Gastrocnemius medialis (tissue), 4 donors: ENCODE data around the gene BPHL. TPM values are rescaled to one million over a fixed set of nuclear protein-coding genes. Genes with fewer than 3 reads are reported as not detected.

ENCODE experiments used
- ATAC-seq, 2 donors: fragments of 150-250 bp; one replicate each; pipeline ENCODE4 v1.9.1; 2016
- DNase-seq, 2 donors: peaks; one replicate each; pipeline ENCODE4 v3.0.0-alpha.2; 2019
- H3K27ac ChIP-seq, 4 donors: fragments of 200-600 bp; sonication (generic); 1 replicate in 1 of 4; 2 replicates in 3 of 4; pipeline ENCODE4 v1.5.1; 2016 to 2018; ENCODE audit warnings: mild to moderate bottlenecking in 2 of 4, moderate library complexity in 1 of 4
- H3K27me3 ChIP-seq, 3 donors: fragments of 200-600 bp; sonication (generic) in 2 of 3; 1 replicate in 1 of 3; 2 replicates in 2 of 3; pipeline versions ENCODE4 v1.5.1 to v1.6.0; 2016 to 2019; ENCODE audit warnings: mild to moderate bottlenecking in 1 of 3, moderate library complexity in 1 of 3
- H3K36me3 ChIP-seq, 2 donors: fragments of 200-600 bp; sonication (generic) in 1 of 2; one replicate each; pipeline ENCODE4 v1.5.1; 2017 to 2018
- H3K4me1 ChIP-seq, 2 donors: fragments of 200-600 bp; sonication (generic) in 1 of 2; one replicate each; pipeline ENCODE4 v1.5.1; 2016 to 2017; ENCODE audit warnings: mild to moderate bottlenecking in 2 of 2
- H3K4me3 ChIP-seq, 4 donors: fragments of 200-600 bp; sonication (generic) in 3 of 4; 1 replicate in 1 of 4; 2 replicates in 3 of 4; pipeline ENCODE4 v1.5.1; 2016 to 2019; ENCODE audit warnings: mild to moderate bottlenecking in 2 of 4
- H3K9me3 ChIP-seq, 3 donors: fragments of 200-600 bp; sonication (generic) in 2 of 3; 1 replicate in 1 of 3; 2 replicates in 2 of 3; pipeline ENCODE4 v1.5.1; 2016 to 2019
- CTCF ChIP-seq, 5 experiments: fragments of 450-650 bp in 3 of 5; fragments of 200-600 bp in 2 of 5; sonication (generic) in 2 of 5; IDR thresholded peaks in 4 of 5; conservative IDR thresholded peaks in 1 of 5; 1 replicate in 4 of 5; 2 replicates in 1 of 5; pipeline ENCODE4 v1.5.1; 2016 to 2019; ENCODE audit warnings: antibody characterized with exemption in 5 of 5, mild to moderate bottlenecking in 3 of 5, moderate library complexity in 3 of 5
- POLR2A ChIP-seq, 2 donors: fragments of 450-650 bp; IDR thresholded peaks; one replicate each; pipeline ENCODE4 v1.6.1; 2017; ENCODE audit warnings: antibody characterized with exemption in 2 of 2, mild to moderate bottlenecking in 2 of 2, moderate library complexity in 2 of 2
- in situ Hi-C, 4 donors: fragments of 200-750 bp; cut with MboI; loops; one replicate each; pipeline versions ENCODE4 v1.15.0 to v1.8.0; 2017; ENCODE audit warnings: low sequenced_read_pairs in 4 of 4
- intact Hi-C: fragments of 100-400 bp; cut with DNase I; formaldehyde crosslinking; loops from one replicate; pipeline ENCODE4 v1.15.1; 2023; ENCODE audit warnings: low total_unique reads
- total RNA-seq, 4 donors: library from RNA; depleted of rRNA; stranded (reverse); fragments of >200 nt; gene quantifications; one replicate each; pipeline versions ENCODE4 v1.1.0 to v1.2.3, GENCODE V29; 2016

BPHL gene
- total RNA-seq, 4 donors from 2014 or later: 4.7 to 8.7 (median 5.8) TPM

- in situ Hi-C loops (loop anchor here in 1 of 4 donors (25.0 kb wide), 1 partner anchor 599 kb away; no protein-coding TSS in a partner anchor), intact Hi-C loops (no loop called here)
- peak overlapping the region; percentile 47 to 75 (median 70) for H3K27ac ChIP-seq
- no peak for TF ChIP-seq POLR2A (IDR thresholded peaks at IDR 0.05)
- no peaks in the 10 kb centered on the region for H3K9me3 ChIP-seq
- H3K27me3 ChIP-seq: no peaks in the 10 kb centered on the region
- ATAC-seq (no peak), DNase-seq (no peak)
- H3K4me1 ChIP-seq: peaks cover 8 to 20% of the 10 kb centered on the region in 2 donors
- H3K36me3 ChIP-seq: peaks cover 2 to 47% of the 10 kb centered on the region in 2 donors
- H3K4me3 ChIP-seq: no peak overlapping the region
Observed at GRCh38 chr6:3138341-3138740, 19.8 kb downstream of the BPHL start.

- H3K4me3 ChIP-seq: no peak overlapping the region
- TF ChIP-seq POLR2A (IDR thresholded peaks at IDR 0.05) (no peak), CTCF (IDR thresholded peaks at IDR 0.05 in 4 of 5, conservative IDR thresholded peaks at IDR 0.05 in 1 of 5) (no peak)
- no peaks in the 10 kb centered on the region for H3K9me3 ChIP-seq
- peaks cover 8 to 20% of the 10 kb centered on the region in 2 donors for H3K4me1 ChIP-seq
- H3K27me3 ChIP-seq: no peaks in the 10 kb centered on the region
- H3K36me3 ChIP-seq: peaks cover 2 to 54% of the 10 kb centered on the region in 2 donors
- peak; percentile 65 to 78 for DNase-seq
- in situ Hi-C loops: loop anchor here in 1 of 4 donors (25.0 kb wide), 1 partner anchor 598 kb away; no protein-coding TSS in a partner anchor
- peak; percentile 86 to 95 for ATAC-seq
- intact Hi-C loops: no loop called here
- peak overlapping the region; percentile 47 to 75 (median 70) for H3K27ac ChIP-seq
Observed at GRCh38 chr6:3139090-3139903, 20.8 kb downstream of the BPHL start.

GRCh38 chr6:3140201-3140600 is 21.7 kb downstream of the BPHL start:
- ATAC-seq: no peak
- H3K27ac ChIP-seq: peak overlapping the region in 3 of 4 donors; percentile 47 to 75 (median 74)

GRCh38 chr6:3142536-3142935 is 24.0 kb downstream of the BPHL start:
- Histone ChIP-seq H3K36me3 (peaks cover 2 to 42% of the 10 kb centered on the region in 2 donors), H3K27me3 (no peaks in the 10 kb centered on the region), H3K9me3 (no peaks in the 10 kb centered on the region), H3K4me1 (peaks cover 8 to 20% of the 10 kb centered on the region in 2 donors), H3K27ac (no peak overlapping the region), H3K4me3 (no peak overlapping the region)
- TF ChIP-seq CTCF (IDR thresholded peaks at IDR 0.05 in 4 of 5, conservative IDR thresholded peaks at IDR 0.05 in 1 of 5) (no peak), POLR2A (IDR thresholded peaks at IDR 0.05) (no peak)
- ATAC-seq (no peak), DNase-seq (no peak)
- intact Hi-C loops (no loop called here), in situ Hi-C loops (loop anchor here in 1 of 4 donors (25.0 kb wide), 1 partner anchor 595 kb away; no protein-coding TSS in a partner anchor)

More at GRCh38 chr6:3140201-3140600, 21.7 kb downstream of the BPHL start:
- in situ Hi-C loops (loop anchor here in 1 of 4 donors (25.0 kb wide), 1 partner anchor 597 kb away; no protein-coding TSS in a partner anchor), intact Hi-C loops (no loop called here)
- H3K27me3 ChIP-seq: no peaks in the 10 kb centered on the region
- H3K4me3 ChIP-seq: no peak overlapping the region
- peaks cover 8 to 20% of the 10 kb centered on the region in 2 donors for H3K4me1 ChIP-seq
- no peaks in the 10 kb centered on the region for H3K9me3 ChIP-seq
- peaks cover 2 to 54% of the 10 kb centered on the region in 2 donors for H3K36me3 ChIP-seq
- TF ChIP-seq CTCF (IDR thresholded peaks at IDR 0.05 in 4 of 5, conservative IDR thresholded peaks at IDR 0.05 in 1 of 5): no peak
- TF ChIP-seq POLR2A (IDR thresholded peaks at IDR 0.05): no peak
- no peak for DNase-seq

GRCh38 chr6:3143158-3143557 is 24.6 kb downstream of the BPHL start:
- no peaks in the 10 kb centered on the region for H3K9me3 ChIP-seq
- intact Hi-C loops: no loop called here

More at GRCh38 chr6:3143158-3143557, 24.6 kb downstream of the BPHL start:
- in situ Hi-C loops: loop anchor here in 1 of 4 donors (25.0 kb wide), 1 partner anchor 594 kb away; no protein-coding TSS in a partner anchor
- TF ChIP-seq POLR2A (IDR thresholded peaks at IDR 0.05) (no peak), CTCF (IDR thresholded peaks at IDR 0.05 in 4 of 5, conservative IDR thresholded peaks at IDR 0.05 in 1 of 5) (no peak)
- no peaks in the 10 kb centered on the region for H3K27me3 ChIP-seq
- no peak for ATAC-seq
- peaks cover 8 to 17% of the 10 kb centered on the region in 2 donors for H3K4me1 ChIP-seq
- H3K27ac ChIP-seq: no peak overlapping the region
- no peak overlapping the region for H3K4me3 ChIP-seq
- H3K36me3 ChIP-seq: peaks cover 2 to 46% of the 10 kb centered on the region in 2 donors
- no peak for DNase-seq
